K562 (cell line): ENCODE results near the gene CCDC194. TPM values are rescaled to one million over a fixed set of nuclear protein-coding genes. Genes with fewer than 3 reads are reported as not detected.
A peak's percentile ranks its signal among the peaks of the same experiment; 100 is the strongest.

Experiments used
- ATF1 ChIP-seq, 2 experiments: fragments of 450-650 bp in 1 of 2; IDR thresholded peaks; 2 replicates each; pipeline ENCODE4 v1.6.1; 2016; ENCODE audit warnings: missing compliant biosample characterization in 1 of 2, missing genetic modification characterization in 1 of 2
- ATF7 ChIP-seq: fragments of 450-650 bp; IDR thresholded peaks from 2 replicates; pipeline ENCODE4 v1.7.1; 2014; ENCODE audit warnings: mild to moderate bottlenecking, moderate library complexity
- BCOR ChIP-seq: fragments of 450-650 bp; IDR thresholded peaks from 2 replicates; pipeline ENCODE4 v1.6.1; 2016
- CTBP1 ChIP-seq: fragments of 450-650 bp; IDR thresholded peaks from 2 replicates; pipeline ENCODE4 v1.6.1; 2016; ENCODE audit warnings: borderline replicate concordance
- FIP1L1 ChIP-seq: fragments of 200-400 bp; formaldehyde crosslinking; IDR thresholded peaks from 2 replicates; pipeline ENCODE4 v1.6.1; 2018; ENCODE audit warnings: mild to moderate bottlenecking, low read depth, low read length; ENCODE audit not compliant: poor library complexity, severe bottlenecking
- FOXK2 ChIP-seq, 2 experiments: fragments of 450-650 bp; IDR thresholded peaks in 1 of 2; conservative IDR thresholded peaks in 1 of 2; 2 replicates each; pipeline ENCODE4 v1.6.1; 2016; ENCODE audit warnings: low read depth in 2 of 2, mild to moderate bottlenecking in 1 of 2
- HLTF ChIP-seq: fragments of 450-650 bp; IDR thresholded peaks from 2 replicates; pipeline ENCODE4 v1.6.1; 2016
- MAZ ChIP-seq, 2 experiments: fragments of 450-650 bp in 1 of 2; sonication (generic) in 1 of 2; formaldehyde crosslinking; IDR thresholded peaks in 1 of 2; conservative IDR thresholded peaks in 1 of 2; 2 replicates each; pipeline versions ENCODE4 v1.4.0 to v1.5.0; 2020; ENCODE audit warnings: mild to moderate bottlenecking in 1 of 2, missing genetic modification reagents in 1 of 2
- MXD1 ChIP-seq: fragments of 250-450 bp; sonication (Bioruptor Pico); IDR thresholded peaks from 2 replicates; pipeline ENCODE4 v1.8.0; 2021; ENCODE audit warnings: borderline replicate concordance, mild to moderate bottlenecking, moderate library complexity; ENCODE audit not compliant: poor library complexity, severe bottlenecking
- OTX1 ChIP-seq: fragments of 450-650 bp; formaldehyde crosslinking; IDR thresholded peaks from 2 replicates; pipeline ENCODE4 v1.4.0; 2022; ENCODE audit warnings: mild to moderate bottlenecking
- PBX2 ChIP-seq, 2 experiments: IDR thresholded peaks in 1 of 2; conservative IDR thresholded peaks in 1 of 2; 2 replicates each; pipeline ENCODE4 v1.6.1; 2016; ENCODE audit warnings: low read depth in 2 of 2, mild to moderate bottlenecking in 1 of 2, missing compliant biosample characterization in 1 of 2, missing genetic modification characterization in 1 of 2, moderate library complexity in 1 of 2
- RBM25 ChIP-seq: fragments of 200-400 bp; formaldehyde crosslinking; IDR thresholded peaks from 2 replicates; pipeline ENCODE4 v1.6.1; 2018; ENCODE audit warnings: low read length, low read depth, moderate library complexity; ENCODE audit not compliant: severe bottlenecking
- SIRT6 ChIP-seq: IDR thresholded peaks from one replicate; pipeline ENCODE4 v1.6.1; 2012; ENCODE audit warnings: low read depth, mild to moderate bottlenecking, control low read depth, inconsistent platforms, low read length, moderate library complexity
- SP2 ChIP-seq: IDR thresholded peaks from 2 replicates; pipeline ENCODE4 v1.6.1; 2011; ENCODE audit warnings: mild to moderate bottlenecking, low read depth, low read length, moderate library complexity; ENCODE audit not compliant: poor library complexity, severe bottlenecking; ENCODE audit errors: extremely low read depth
- STAG1 ChIP-seq: sonication (generic); formaldehyde crosslinking; IDR thresholded peaks from 2 replicates; pipeline ENCODE4 v1.5.0; 2020; ENCODE audit warnings: missing genetic modification reagents, borderline replicate concordance
- STAT5B ChIP-seq: fragments of 250-450 bp; sonication (Bioruptor Pico); IDR thresholded peaks from 2 replicates; pipeline ENCODE4 v1.8.0; 2021; ENCODE audit warnings: mild to moderate bottlenecking, inconsistent platforms
- TCF3 ChIP-seq: sonication (generic); formaldehyde crosslinking; IDR thresholded peaks from 2 replicates; pipeline ENCODE4 v1.4.0; 2020; ENCODE audit warnings: mild to moderate bottlenecking, missing genetic modification reagents
- ZNF133 ChIP-seq: fragments of 250-450 bp; sonication (Bioruptor Pico); IDR thresholded peaks from 2 replicates; pipeline ENCODE4 v1.4.0; 2020; ENCODE audit warnings: mild to moderate bottlenecking
- ZNF707 ChIP-seq: fragments of 250-450 bp; sonication (Bioruptor Pico); conservative IDR thresholded peaks from 2 replicates; pipeline ENCODE4 v1.8.0; 2022; ENCODE audit warnings: inconsistent platforms, mild to moderate bottlenecking, moderate library complexity
- ZSCAN29 ChIP-seq: fragments of 450-650 bp; IDR thresholded peaks from 2 replicates; pipeline ENCODE4 v1.6.1; 2017
- ZSCAN32 ChIP-seq: fragments of 450-650 bp; formaldehyde crosslinking; IDR thresholded peaks from 2 replicates; pipeline ENCODE4 v1.4.0; 2020; ENCODE audit warnings: mild to moderate bottlenecking, moderate library complexity
- polyA plus RNA-seq, 8 experiments: library from polyadenylated mRNA; depleted of rRNA in 4 of 8; stranded (reverse) in 5 of 8; unstranded in 3 of 8; fragments of >200 nt; fragmentation: Nextera tagmentation in 2 of 8; fragmentation: Illumina TruSeq in 1 of 8; extraction: Ambion mirVana in 2 of 8; extraction: Trizol in 1 of 8; gene quantifications; 2 replicates each; pipeline versions ENCODE4 v1.2.1 to v1.2.3, GENCODE V29; 2011 to 2014; ENCODE audit warnings: inconsistent platforms in 1 of 8, missing spikeins in 1 of 8
- total RNA-seq, 7 experiments: library from RNA; depleted of rRNA in 6 of 7; stranded (reverse); fragments of >200 nt in 6 of 7; fragmentation: Illumina TruSeq in 2 of 7; extraction: Trizol in 2 of 7; gene quantifications; 2 replicates each; pipeline versions ENCODE4 v1.2.1 to v1.2.3, GENCODE V29; 2011 to 2021; ENCODE audit warnings: low replicate concordance in 1 of 7
- TF ChIP-seq, protein P1 (sequence below): fragments of 450-650 bp; IDR thresholded peaks from 2 replicates; pipeline ENCODE4 v1.6.1; 2016; ENCODE audit warnings: antibody characterized with exemption

The CCDC194 gene
- total and polyA plus RNA-seq, 9 of the 15 experiments (the other 6 are each of a cell fraction or from before 2014, with no cell fraction given), result 0.13 to 1.3 (median 0.39) TPM; not detected in 3

DNA sequence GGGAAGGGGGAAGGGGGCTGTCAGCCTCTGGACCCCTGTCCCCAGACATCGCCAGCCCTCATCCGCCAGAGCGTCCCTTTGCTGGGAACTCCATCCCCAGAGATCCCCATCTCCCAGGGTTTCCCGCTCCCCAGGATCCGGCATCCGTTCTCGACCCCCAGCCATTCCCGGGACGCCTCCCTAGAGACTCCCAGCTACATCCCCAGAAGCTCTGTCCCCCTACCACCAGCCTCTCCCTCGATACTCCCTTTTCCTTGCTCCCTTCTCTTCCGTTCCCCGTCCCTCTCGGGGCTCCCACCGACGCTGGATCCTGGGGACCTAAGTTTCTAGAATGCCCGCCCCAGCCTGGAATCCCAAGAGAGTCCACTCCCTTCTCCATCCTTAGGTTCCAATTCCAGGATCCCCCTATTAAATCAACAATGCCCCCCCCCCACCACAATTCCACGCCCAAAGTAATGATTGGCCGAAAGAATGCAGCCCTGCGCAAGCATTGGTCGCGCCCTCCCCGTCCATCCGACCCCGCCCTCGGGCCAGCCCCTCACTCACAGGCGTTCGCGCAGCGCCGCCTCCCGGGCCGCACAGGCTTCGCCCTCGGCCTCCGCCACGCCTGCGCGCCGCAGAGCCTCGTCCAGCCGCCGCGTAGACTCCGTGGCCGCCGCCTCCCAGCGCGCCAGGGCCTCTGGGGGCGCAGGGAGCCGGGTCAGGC is 3.2 kb downstream of the CCDC194 start (continued):
- TF ChIP-seq MAZ (CRISPR knock-in tag; conservative IDR thresholded peaks at IDR 0.05 in 1 of 2, IDR thresholded peaks at IDR 0.05 in 1 of 2) (peak; percentile 92 to 94), ZNF133 (CRISPR knock-in tag) (no peak), ZSCAN29 (no peak), SIRT6 (no peak), HLTF (0 out of 2 replicates have a peak, but pooled peaks have one; percentile 30), BCOR (0 out of 2 replicates have a peak, but pooled peaks have one; percentile 7), ZSCAN32 (CRISPR knock-in tag) (no peak), RBM25 (peak; percentile 81), STAT5B (CRISPR knock-in tag) (no peak), SP2 (no peak), ZNF707 (CRISPR knock-in tag) (no peak), OTX1 (CRISPR knock-in tag) (0 out of 2 replicates have a peak, but pooled peaks have one; percentile 66), FOXK2 (conservative IDR thresholded peaks at IDR 0.05 in 1 of 2, IDR thresholded peaks at IDR 0.05 in 1 of 2; ENCODE audit: low read depth in 2 of 2) (peak in 1 of 2 experiments; percentile 37; a peak in 2 of 4 replicates), CTBP1 (peak; percentile 82), TCF3 (CRISPR knock-in tag) (0 out of 2 replicates have a peak, but pooled peaks have one; percentile 10), STAG1 (peak; percentile 50; the same call in 1 of the 2 replicates), ATF7 (peak; percentile 61; the same call in 1 of the 2 replicates), MXD1 (CRISPR knock-in tag) (no peak), ATF1 (CRISPR knock-in tag; IDR thresholded peaks at IDR 0.05) (no peak), ATF1 (tag; IDR thresholded peaks at IDR 0.05) (peak; percentile 68), PBX2 (CRISPR knock-in tag; IDR thresholded peaks at IDR 0.05; ENCODE audit: low read depth) (peak; percentile 9; the same call in 1 of the 2 replicates), PBX2 (tag; conservative IDR thresholded peaks at IDR 0.05; ENCODE audit: low read depth) (no peak), FIP1L1 (peak; percentile 54)
- TF ChIP-seq, protein P1, sequence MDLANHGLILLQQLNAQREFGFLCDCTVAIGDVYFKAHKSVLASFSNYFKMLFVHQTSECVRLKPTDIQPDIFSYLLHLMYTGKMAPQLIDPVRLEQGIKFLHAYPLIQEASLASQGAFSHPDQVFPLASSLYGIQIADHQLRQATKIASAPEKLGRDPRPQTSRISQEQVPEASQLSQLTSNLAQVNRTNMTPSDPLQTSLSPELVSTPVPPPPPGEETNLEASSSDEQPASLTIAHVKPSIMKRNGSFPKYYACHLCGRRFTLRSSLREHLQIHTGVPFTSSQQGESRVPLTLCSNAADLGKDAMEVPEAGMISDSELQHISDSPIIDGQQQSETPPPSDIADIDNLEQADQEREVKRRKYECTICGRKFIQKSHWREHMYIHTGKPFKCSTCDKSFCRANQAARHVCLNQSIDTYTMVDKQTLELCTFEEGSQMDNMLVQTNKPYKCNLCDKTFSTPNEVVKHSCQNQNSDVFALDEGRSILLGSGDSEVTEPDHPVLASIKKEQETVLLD, result 0 out of 2 replicates have a peak, but pooled peaks have one; percentile 52
